ENCODE measurements around the gene SIRT3. TPM values are rescaled to one million over a fixed set of nuclear protein-coding genes. Genes with fewer than 3 reads are reported as not detected.

The SIRT3 gene
- total and polyA plus RNA-seq, 2 of the 13 experiments (the other 11 are each of a cell fraction or from before 2014, with no cell fraction given): 15.1 to 18.2 TPM

- H2AFZ ChIP-seq (ENCODE audit: low read length): no peak overlapping the region
- WGBS (ENCODE audit: low lambda C conversion rate): 100% methylated on average over 5 of the region's 9 CpGs
- no peak overlapping the region for H3K9ac ChIP-seq (ENCODE audit: insufficient read depth, low read depth, low read length)
- DNase-seq (ENCODE audit: low spot score): no peak
- peaks cover 36 to 59% of the 10 kb centered on the region in 2 experiments for H3K36me3 ChIP-seq (replicated peaks in 1 of 2; ENCODE audit: control insufficient read depth in 1 of 2, insufficient read depth in 2 of 2, low read length in 2 of 2)
- no peak overlapping the region for H3K4me2 ChIP-seq (ENCODE audit: low read depth, low read length)
- ChIA-PET POLR2A (no interaction called here), CTCF (ENCODE audit: low intra/inter-chr PET ratio, low total read pairs) (no interaction called here)
- intact Hi-C loops (cut with micrococcal nuclease; ENCODE audit: unreplicated experiment) (no loop called here), in situ Hi-C loops (cut with HindIII; ENCODE audit: extremely low pct_ligation_motif_present, low pct_unique_long_range_greater_than_20kb) (no loop called here)
- H3K79me2 ChIP-seq (ENCODE audit: insufficient read depth, low read length): peaks cover 30% of the 10 kb centered on the region
- H3K4me3 ChIP-seq (replicated peaks in 1 of 3; ENCODE audit: insufficient read depth in 1 of 3, low read depth in 2 of 3, low read length in 3 of 3): no peak overlapping the region
- H3K27me3 ChIP-seq (ENCODE audit: control insufficient read depth in 1 of 2, insufficient read depth in 2 of 2, low read length in 2 of 2): no peaks in the 10 kb centered on the region; a peak in 1 of 5 replicates
- no peaks in the 10 kb centered on the region for H3K9me3 ChIP-seq (ENCODE audit: low read length)
- H4K20me1 ChIP-seq (ENCODE audit: insufficient read depth, low read length): no peaks in the 10 kb centered on the region; the same call in 1 of the 2 replicates
- no peak for FAIRE-seq
- H3K27ac ChIP-seq (ENCODE audit: extremely low read length, insufficient read depth, low read length): no peak overlapping the region
- no peak for ATAC-seq
- peaks cover 33% of the 10 kb centered on the region for H3K4me1 ChIP-seq (ENCODE audit: insufficient read depth, low read length)
- BruUV-seq (replicated peaks): no TSS peak
- TF ChIP-seq ZNF580 (CRISPR knock-in tag; IDR thresholded peaks at IDR 0.05; ENCODE audit: borderline replicate concordance, low read depth) (no peak), SCMH1 (CRISPR knock-in tag; IDR thresholded peaks at IDR 0.05; ENCODE audit: borderline replicate concordance) (no peak), THAP7 (CRISPR knock-in tag; IDR thresholded peaks at IDR 0.05) (no peak), ARNT2 (CRISPR knock-in tag; IDR thresholded peaks at IDR 0.05; ENCODE audit: low read depth) (no peak), PATZ1 (CRISPR knock-in tag; IDR thresholded peaks at IDR 0.05) (no peak), ZNF749 (CRISPR knock-in tag; IDR thresholded peaks at IDR 0.05; ENCODE audit: borderline replicate concordance) (no peak), AGO2 (optimal IDR thresholded peaks at IDR 0.05; ENCODE audit: low read depth, low read length) (no peak), ZNF780A (CRISPR knock-in tag; IDR thresholded peaks at IDR 0.05) (no peak), ZNF3 (CRISPR knock-in tag; IDR thresholded peaks at IDR 0.05) (no peak), KDM5A (IDR thresholded peaks at IDR 0.05; ENCODE audit: borderline replicate concordance, low read length) (no peak), ZNF354B (CRISPR knock-in tag; IDR thresholded peaks at IDR 0.05) (no peak), KAT2B (IDR thresholded peaks at IDR 0.05; ENCODE audit: borderline replicate concordance, low read depth, low read length) (no peak), MED1 (CRISPR knock-in tag; IDR thresholded peaks at IDR 0.05) (no peak), ZNF766 (CRISPR knock-in tag; IDR thresholded peaks at IDR 0.05; ENCODE audit: borderline replicate concordance) (no peak), ZNF670 (CRISPR knock-in tag; IDR thresholded peaks at IDR 0.05; ENCODE audit: borderline replicate concordance) (no peak), NFYB (CRISPR knock-in tag; IDR thresholded peaks at IDR 0.05) (no peak), KMT2B (CRISPR knock-in tag; IDR thresholded peaks at IDR 0.05) (no peak), ZNF143 (CRISPR knock-in tag; IDR thresholded peaks at IDR 0.05) (no peak)
- TF ChIP-seq, protein P1, sequence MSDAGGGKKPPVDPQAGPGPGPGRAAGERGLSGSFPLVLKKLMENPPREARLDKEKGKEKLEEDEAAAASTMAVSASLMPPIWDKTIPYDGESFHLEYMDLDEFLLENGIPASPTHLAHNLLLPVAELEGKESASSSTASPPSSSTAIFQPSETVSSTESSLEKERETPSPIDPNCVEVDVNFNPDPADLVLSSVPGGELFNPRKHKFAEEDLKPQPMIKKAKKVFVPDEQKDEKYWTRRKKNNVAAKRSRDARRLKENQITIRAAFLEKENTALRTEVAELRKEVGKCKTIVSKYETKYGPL (CRISPR knock-in tag; IDR thresholded peaks at IDR 0.05): no peak
- TF ChIP-seq, protein P2, sequence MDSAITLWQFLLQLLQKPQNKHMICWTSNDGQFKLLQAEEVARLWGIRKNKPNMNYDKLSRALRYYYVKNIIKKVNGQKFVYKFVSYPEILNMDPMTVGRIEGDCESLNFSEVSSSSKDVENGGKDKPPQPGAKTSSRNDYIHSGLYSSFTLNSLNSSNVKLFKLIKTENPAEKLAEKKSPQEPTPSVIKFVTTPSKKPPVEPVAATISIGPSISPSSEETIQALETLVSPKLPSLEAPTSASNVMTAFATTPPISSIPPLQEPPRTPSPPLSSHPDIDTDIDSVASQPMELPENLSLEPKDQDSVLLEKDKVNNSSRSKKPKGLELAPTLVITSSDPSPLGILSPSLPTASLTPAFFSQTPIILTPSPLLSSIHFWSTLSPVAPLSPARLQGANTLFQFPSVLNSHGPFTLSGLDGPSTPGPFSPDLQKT (CRISPR knock-in tag; IDR thresholded peaks at IDR 0.05; ENCODE audit: borderline replicate concordance): no peak
These were observed 24.4 kb downstream of the SIRT3 start for GRCh38 chr11:211741-212140.
